HG02885 (cell line): Measurements from ENCODE around the gene FYB1.
A peak's percentile ranks its signal among the peaks of the same experiment; 100 is the strongest.

Experiments used
- ATAC-seq: cut with Tn5 transposase; IDR thresholded peaks from one replicate; pipeline ENCODE4 v1.9.1; 2021; ENCODE audit warnings: mild to moderate bottlenecking; ENCODE audit not compliant: unreplicated experiment, poor library complexity

The FYB1 gene

GRCh38 chr5:39062530-39062929 lies 156.8 kb downstream of the FYB1 start:
- no peak for ATAC-seq

GRCh38 chr5:39062104-39062503 lies 157.3 kb downstream of the FYB1 start:
- ATAC-seq: no peak

- no peak for ATAC-seq
Observed at GRCh38 chr5:39059064-39059463, 160.3 kb downstream of the FYB1 start.

GRCh38 chr5:39058178-39058921 lies 161.0 kb downstream of the FYB1 start:
- peak; percentile 92 for ATAC-seq

GRCh38 chr5:39057734-39058133 lies 161.6 kb downstream of the FYB1 start:
- peak; percentile 60 for ATAC-seq

GRCh38 chr5:39055768-39056398 lies 163.5 kb downstream of the FYB1 start:
- no peak for ATAC-seq
